BLaER1 (cell line): ENCODE data around the gene OR1L8.

Source experiments
- H3K27ac ChIP-seq: shearing (Covaris generic); formaldehyde crosslinking; 2 replicates; pipeline ENCODE4 v1.8.1; 2022
- H3K27me3 ChIP-seq: shearing (Covaris generic); formaldehyde crosslinking; 2 replicates; pipeline ENCODE4 v1.8.1; 2022
- H3K36me3 ChIP-seq: shearing (Covaris generic); formaldehyde crosslinking; 2 replicates; pipeline ENCODE4 v1.8.1; 2022
- H3K4me1 ChIP-seq: shearing (Covaris generic); formaldehyde crosslinking; 2 replicates; pipeline ENCODE4 v1.8.1; 2022
- H3K4me2 ChIP-seq: shearing (Covaris generic); formaldehyde crosslinking; 2 replicates; pipeline ENCODE4 v1.8.1; 2022
- H3K4me3 ChIP-seq: shearing (Covaris generic); formaldehyde crosslinking; 2 replicates; pipeline ENCODE4 v1.8.1; 2022
- H3K9ac ChIP-seq: shearing (Covaris generic); formaldehyde crosslinking; 2 replicates; pipeline ENCODE4 v1.8.1; 2022
- H3K9me3 ChIP-seq: shearing (Covaris generic); formaldehyde crosslinking; 2 replicates; pipeline ENCODE4 v1.8.1; 2022
- H4K20me1 ChIP-seq: shearing (Covaris generic); formaldehyde crosslinking; 2 replicates; pipeline ENCODE4 v1.8.1; 2022
- Cebpa-rat ChIP-seq: shearing (Covaris generic); IDR thresholded peaks from 2 replicates; pipeline ENCODE4 v1.8.1; 2022

The OR1L8 gene

DNA sequence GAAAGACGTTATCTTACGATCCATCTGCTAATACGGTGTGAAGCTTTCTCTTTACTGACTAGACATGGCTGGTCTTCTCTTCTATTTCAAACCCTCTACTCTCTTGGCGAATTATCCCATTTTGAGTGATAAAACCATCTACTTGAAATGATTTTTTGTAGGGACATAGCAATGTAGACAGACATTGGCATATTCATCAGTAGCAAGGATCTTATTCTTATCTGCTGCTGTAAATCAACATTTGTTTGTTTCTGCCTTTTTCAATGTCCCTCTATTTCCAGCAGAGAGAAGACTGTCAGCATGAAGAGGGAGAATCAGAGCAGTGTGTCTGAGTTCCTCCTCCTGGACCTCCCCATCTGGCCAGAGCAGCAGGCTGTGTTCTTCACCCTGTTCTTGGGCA, 64.3 kb downstream of the OR1L8 start, which contains the start of gene OR1J4:
TSS of gene OR1J4 (plus strand) at position 301 of the 400 bp plus-strand sequence. CDS start at position 301, 0 bp downstream.
- no peaks in the 10 kb centered on the region for H3K36me3 ChIP-seq
- no peak within 1 kb of the TSS for H3K4me3 ChIP-seq
- H3K27me3 ChIP-seq: no peaks in the 10 kb centered on the region
- H3K27ac ChIP-seq: no peak within 1 kb of the TSS
- no peak within 1 kb of the TSS for H3K9ac ChIP-seq
- no peaks in the 10 kb centered on the region for H3K4me1 ChIP-seq
- no peaks in the 10 kb centered on the region for H3K9me3 ChIP-seq
- H3K4me2 ChIP-seq: no peak within 1 kb of the TSS
- no peaks in the 10 kb centered on the region for H4K20me1 ChIP-seq
- no peak for TF ChIP-seq Cebpa-rat

DNA sequence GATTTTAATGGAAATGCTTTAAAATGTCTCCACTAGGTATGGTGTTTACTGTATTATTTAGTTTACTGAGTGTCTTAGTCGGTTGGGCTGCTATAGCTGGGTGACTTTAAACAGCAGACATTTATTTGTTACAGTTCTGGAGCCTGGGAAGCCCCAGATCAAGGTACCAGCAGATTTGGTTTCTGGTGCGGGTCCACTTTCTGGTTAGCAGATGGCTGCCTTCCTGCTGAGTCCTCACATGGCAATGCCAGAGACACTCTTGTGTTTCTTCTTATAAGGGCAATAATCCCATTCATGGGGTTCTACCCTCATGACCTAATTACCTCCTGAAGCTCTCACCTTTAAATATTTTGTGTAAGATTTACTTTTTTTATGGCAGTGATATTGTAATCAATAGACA, 65.0 kb downstream of the OR1L8 start:
- H3K4me2 ChIP-seq: no peak overlapping the region
- no peak overlapping the region for H3K9ac ChIP-seq
- no peaks in the 10 kb centered on the region for H3K4me1 ChIP-seq

More for the DNA sequence above, 65.0 kb downstream of the OR1L8 start:
- no peaks in the 10 kb centered on the region for H4K20me1 ChIP-seq
- no peak overlapping the region for H3K4me3 ChIP-seq
- H3K9me3 ChIP-seq: no peaks in the 10 kb centered on the region
- H3K27ac ChIP-seq: no peak overlapping the region
- TF ChIP-seq Cebpa-rat: no peak
- no peaks in the 10 kb centered on the region for H3K36me3 ChIP-seq
- H3K27me3 ChIP-seq: no peaks in the 10 kb centered on the region
